GM15510 (cell line): Measurements from ENCODE around the gene SNHG17.

Experiments
- POLR2A ChIP-seq: IDR thresholded peaks from 3 replicates; pipeline ENCODE4 v1.6.1; 2011; ENCODE audit warnings: borderline replicate concordance; ENCODE audit not compliant: insufficient read length; ENCODE audit errors: extremely low read depth

SNHG17 gene

GRCh38 chr20:38430679-38431325, 4.3 kb downstream of the SNHG17 start:
- no peak for TF ChIP-seq POLR2A

GRCh38 chr20:38429301-38429700, 5.8 kb downstream of the SNHG17 start:
- no peak for TF ChIP-seq POLR2A

GRCh38 chr20:38428800-38429199, 6.3 kb downstream of the SNHG17 start:
- no peak for TF ChIP-seq POLR2A

GRCh38 chr20:38427655-38428023, 7.5 kb downstream of the SNHG17 start:
- TF ChIP-seq POLR2A: no peak

GRCh38 chr20:38426006-38426897, 8.9 kb downstream of the SNHG17 start:
- TF ChIP-seq POLR2A: no peak

- no peak for TF ChIP-seq POLR2A
Measured at GRCh38 chr20:38424401-38424800, 10.7 kb downstream of the SNHG17 start.

DNA sequence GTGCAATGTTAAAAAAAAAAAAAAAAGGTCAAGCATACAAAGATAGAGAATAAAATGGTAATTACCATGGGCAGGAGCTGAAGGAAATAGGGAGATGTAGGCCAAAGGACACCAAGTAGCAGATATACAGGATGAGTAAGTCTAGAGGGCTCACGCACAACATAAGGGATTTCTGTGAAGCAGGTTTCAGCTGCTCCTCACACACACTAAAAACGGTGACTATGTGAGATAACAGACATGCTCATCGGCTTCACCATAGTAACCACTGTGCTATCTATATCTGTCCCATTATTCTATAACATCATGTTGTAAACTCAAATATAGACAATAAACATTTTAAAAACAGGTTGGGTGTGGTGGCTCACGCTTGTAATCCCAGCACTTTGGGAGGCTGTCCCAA, 11.6 kb downstream of the SNHG17 start:
- TF ChIP-seq POLR2A: no peak

DNA sequence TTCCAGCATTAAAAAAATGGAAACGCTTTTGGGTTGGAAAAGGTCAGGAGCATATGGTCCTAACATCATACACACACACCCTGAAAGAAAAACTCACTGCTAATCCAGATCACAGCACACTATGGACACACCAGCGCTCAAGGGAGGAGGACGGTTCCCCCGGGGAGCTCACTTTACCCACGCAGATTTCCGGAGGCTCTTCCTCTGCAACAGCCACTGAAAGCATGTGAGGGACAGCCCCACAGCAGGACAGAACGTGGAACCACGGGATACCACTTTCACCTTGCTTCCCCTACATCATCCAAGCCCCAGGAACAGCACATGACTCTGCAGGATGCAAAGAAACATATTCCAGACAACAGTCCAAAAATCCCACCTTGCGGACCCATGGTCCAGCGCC, 13.2 kb downstream of the SNHG17 start:
- TF ChIP-seq POLR2A: no peak

- TF ChIP-seq POLR2A: no peak
Measured at GRCh38 chr20:38420388-38421085, 14.6 kb downstream of the SNHG17 start.

DNA sequence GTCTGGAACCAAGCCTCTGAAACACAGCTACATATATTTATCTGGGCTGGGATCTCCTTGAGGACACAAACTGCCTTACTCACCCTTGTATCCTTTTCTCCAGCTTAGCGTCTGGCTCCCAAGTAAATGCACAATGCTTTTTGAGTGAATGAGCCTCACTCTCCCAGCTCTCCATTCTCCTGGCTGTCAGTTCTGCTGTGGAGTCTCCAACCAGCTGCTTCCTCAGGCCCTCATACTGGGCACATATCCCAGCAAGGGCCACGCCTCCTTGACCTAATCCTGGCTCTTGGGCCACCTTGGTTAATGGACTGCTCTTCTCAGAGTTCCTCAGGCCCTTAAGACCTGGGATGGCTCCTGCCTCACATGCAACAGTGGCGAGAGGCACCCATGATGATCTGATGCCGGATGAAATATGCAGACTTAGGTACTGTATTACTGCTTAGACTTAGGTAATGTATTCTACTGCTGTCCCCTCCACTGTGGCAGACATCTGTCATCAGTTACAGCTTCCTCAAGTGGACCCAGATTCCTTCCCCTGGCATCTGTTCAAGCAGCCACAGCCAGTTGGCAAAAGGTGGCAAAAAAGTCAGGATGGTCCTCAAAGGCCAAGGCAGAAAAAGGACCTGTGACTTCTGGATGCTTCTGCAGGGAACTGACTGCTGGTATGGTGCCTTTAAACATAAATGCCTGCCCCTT, 16.5 kb downstream of the SNHG17 start:
- no peak for TF ChIP-seq POLR2A

DNA sequence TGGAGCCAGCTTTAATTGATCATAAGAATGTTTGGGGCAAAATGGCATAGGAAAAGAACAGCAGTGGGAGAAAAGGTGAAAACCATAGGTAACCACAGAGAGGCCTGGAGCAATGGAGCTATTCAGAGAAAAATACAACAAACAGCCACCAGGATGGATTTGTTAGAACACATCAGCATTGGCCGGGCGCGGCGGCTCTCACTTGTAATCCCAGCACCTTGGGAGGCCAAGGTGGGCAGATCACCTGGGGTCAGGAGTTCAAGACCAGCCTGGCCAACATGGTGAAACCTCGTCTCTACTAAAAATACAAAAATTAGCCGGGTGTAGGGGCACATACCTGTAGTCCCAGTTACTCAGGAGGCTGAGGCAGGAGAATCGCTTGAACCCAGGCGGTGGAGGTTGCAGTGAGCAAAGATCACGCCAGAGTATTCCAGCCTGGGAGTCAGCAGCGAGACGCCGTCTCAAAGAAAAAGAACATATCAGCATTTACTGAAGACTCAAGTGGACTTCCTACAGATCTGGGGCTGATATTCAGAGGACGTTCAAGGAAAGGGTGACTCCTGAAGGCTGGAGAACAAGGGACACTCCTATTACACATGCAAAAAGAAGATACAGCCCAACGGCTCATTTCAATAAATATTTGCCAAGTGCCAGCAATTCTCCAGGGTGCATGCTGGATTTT, 20.2 kb downstream of the SNHG17 start:
- no peak for TF ChIP-seq POLR2A

DNA sequence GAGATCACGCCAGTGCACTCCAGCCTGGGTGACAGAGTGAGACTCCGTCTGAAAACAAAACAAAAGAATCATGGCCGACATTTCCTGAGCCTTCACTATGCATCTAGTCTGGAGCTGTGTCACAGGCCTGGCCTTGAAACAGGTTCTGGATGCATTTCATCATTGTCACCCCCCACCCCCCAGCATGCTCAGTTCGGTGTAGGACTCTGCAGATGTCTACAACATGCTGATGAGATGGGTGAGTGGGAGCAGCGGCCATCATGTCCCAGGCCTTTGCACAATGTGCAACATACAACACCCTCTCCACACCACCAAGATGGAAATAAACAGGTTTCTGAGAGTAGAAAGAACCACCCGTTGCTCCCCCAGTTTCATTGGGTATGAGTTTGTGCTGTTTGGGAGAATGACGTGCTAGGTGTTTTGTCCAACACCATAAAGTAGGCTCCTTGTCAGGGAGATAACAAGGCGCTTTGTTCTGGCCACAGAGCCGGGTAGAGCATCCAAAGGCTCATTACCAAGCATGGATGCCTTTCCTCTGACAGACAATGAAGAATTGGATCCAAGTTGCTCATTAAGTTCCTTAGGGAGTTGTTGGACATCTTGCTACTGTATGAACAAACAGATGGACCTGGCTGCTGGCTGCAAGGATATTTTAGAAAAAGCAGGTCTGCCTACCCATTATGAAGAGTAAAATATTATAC, 22.1 kb downstream of the SNHG17 start:
- TF ChIP-seq POLR2A: no peak

- TF ChIP-seq POLR2A: no peak
Measured at GRCh38 chr20:38407321-38407720, 27.8 kb downstream of the SNHG17 start.

- no peak for TF ChIP-seq POLR2A
Measured at GRCh38 chr20:38406476-38406875, 28.7 kb downstream of the SNHG17 start.

- TF ChIP-seq POLR2A: no peak
Measured at GRCh38 chr20:38405132-38405531, 30.0 kb downstream of the SNHG17 start.

GRCh38 chr20:38404016-38404415, 31.1 kb downstream of the SNHG17 start:
- TF ChIP-seq POLR2A: no peak
